Endothelial cell of umbilical vein (primary cell): Measurements from ENCODE around the gene RBM39. TPM values are rescaled to one million over a fixed set of nuclear protein-coding genes. Genes with fewer than 3 reads are reported as not detected.

Source experiments
- BruUV-seq: library from RNA; stranded (reverse); fragments of 400-500 nt; replicated peaks from 2 replicates; lab custom pipeline; 2021; lab: Mats Ljungman, UMichigan
- CTCF ChIA-PET: fragments of 300-600, 350-600 bp; sonication (Branson Sonifier 250); formaldehyde crosslinking; loops from one replicate; lab custom pipeline; 2021; ENCODE audit warnings: antibody characterized with exemption, inconsistent platforms; lab: Charles Lee
- POLR2A ChIA-PET: fragments of 300-600, 350-600 bp; sonication (Branson Sonifier 250); formaldehyde crosslinking; loops from one replicate; lab custom pipeline; 2021; ENCODE audit warnings: antibody characterized with exemption, inconsistent platforms; lab: Charles Lee
- DNase-seq: peaks from one replicate; pipeline ENCODE4 v3.0.0-alpha.2; 2011; ENCODE audit warnings: low read depth, low spot score
- FAIRE-seq: peaks from 2 replicates; lab custom pipeline; 2011; peaks lifted over from hg19 to GRCh38; lab: Jason Lieb, UNC
- H2AFZ ChIP-seq: 2 replicates; pipeline ENCODE4 v1.6.0; 2012; ENCODE audit warnings: low read depth, low read length, control low read depth, inconsistent platforms
- H3K27ac ChIP-seq: 2 replicates; pipeline ENCODE4 v1.5.1; 2011; ENCODE audit warnings: low read depth, mild to moderate bottlenecking, control low read depth, low read length, moderate library complexity; ENCODE audit not compliant: insufficient read depth
- H3K27me3 ChIP-seq, 2 experiments: 2 replicates each; pipeline versions ENCODE4 v1.6.0 to v1.6.1; 2011; ENCODE audit warnings: low read length in 2 of 2, mixed read lengths in 1 of 2; ENCODE audit not compliant: control insufficient read depth in 2 of 2, insufficient read depth in 2 of 2
- H3K36me3 ChIP-seq, 2 experiments: 2 replicates in 1 of 2; 3 replicates in 1 of 2; pipeline ENCODE4 v1.5.1; 2011; ENCODE audit warnings: low read length in 2 of 2, mild to moderate bottlenecking in 1 of 2, moderate library complexity in 1 of 2; ENCODE audit not compliant: control insufficient read depth in 2 of 2, insufficient read depth in 2 of 2; ENCODE audit errors: extremely low read depth in 1 of 2
- H3K4me1 ChIP-seq: 3 replicates; pipeline ENCODE4 v1.5.1; 2011; ENCODE audit warnings: mild to moderate bottlenecking, low read length; ENCODE audit not compliant: control insufficient read depth, insufficient read depth; ENCODE audit errors: extremely low read depth
- H3K4me2 ChIP-seq: 2 replicates; pipeline ENCODE4 v1.6.1; 2011; ENCODE audit warnings: low read length, control low read depth, mixed read lengths; ENCODE audit not compliant: insufficient read depth
- H3K4me3 ChIP-seq, 3 experiments: fragments of 200-600 bp in 1 of 3; sonication (generic), shearing (Covaris generic) in 1 of 3; replicated peaks in 1 of 3; 2 replicates each; pipeline ENCODE4 v1.5.1; 2011 to 2016; ENCODE audit warnings: control low read depth in 3 of 3, low read length in 3 of 3, mild to moderate bottlenecking in 2 of 3, inconsistent platforms in 1 of 3, low read depth in 1 of 3, moderate library complexity in 1 of 3; ENCODE audit not compliant: insufficient read depth in 1 of 3
- H3K79me2 ChIP-seq: 2 replicates; pipeline ENCODE4 v1.6.0; 2012; ENCODE audit warnings: low read length, inconsistent platforms; ENCODE audit not compliant: control insufficient read depth, insufficient read depth
- H3K9ac ChIP-seq: replicated peaks from 2 replicates; pipeline ENCODE3; 2011; ENCODE audit warnings: low read length, control low read depth; ENCODE audit not compliant: insufficient read depth; ENCODE audit errors: extremely low read depth
- H3K9me1 ChIP-seq: replicated peaks from 3 replicates; pipeline ENCODE4 v1.6.0; 2011; ENCODE audit warnings: mild to moderate bottlenecking, low read length; ENCODE audit not compliant: control insufficient read depth, insufficient read depth; ENCODE audit errors: extremely low read depth
- H3K9me3 ChIP-seq: replicated peaks from 2 replicates; pipeline ENCODE4 v1.5.1; 2012; ENCODE audit warnings: low read length, inconsistent platforms; ENCODE audit not compliant: control insufficient read depth, insufficient read depth
- H4K20me1 ChIP-seq: replicated peaks from 2 replicates; pipeline ENCODE3; 2011; ENCODE audit warnings: mild to moderate bottlenecking, low read length; ENCODE audit not compliant: control insufficient read depth, insufficient read depth; ENCODE audit errors: extremely low read depth
- CTCF ChIP-seq, 2 donors: IDR thresholded peaks; 1 replicate in 1 of 2; 2 replicates in 1 of 2; pipeline ENCODE4 v1.5.1; 2011; ENCODE audit warnings: low read length in 2 of 2, mild to moderate bottlenecking in 2 of 2, moderate library complexity in 2 of 2, control low read depth in 1 of 2, inconsistent platforms in 1 of 2, low read depth in 1 of 2; ENCODE audit not compliant: insufficient read depth in 1 of 2; ENCODE audit errors: extremely low read depth in 1 of 2
- EZH2 ChIP-seq: IDR thresholded peaks from 2 replicates; pipeline ENCODE4 v1.6.1; 2012; ENCODE audit warnings: borderline replicate concordance, low read depth, mild to moderate bottlenecking, moderate library complexity, low read length, inconsistent platforms; ENCODE audit not compliant: severe bottlenecking
- FOS ChIP-seq: IDR thresholded peaks from 2 replicates; pipeline ENCODE4 v1.6.1; 2011; ENCODE audit warnings: mild to moderate bottlenecking, low read length, moderate library complexity, borderline replicate concordance; ENCODE audit not compliant: insufficient read depth
- GATA2 ChIP-seq: IDR thresholded peaks from 2 replicates; pipeline ENCODE4 v1.7.0; 2011; ENCODE audit warnings: low read depth, mild to moderate bottlenecking, moderate library complexity, mixed read lengths, low read length; ENCODE audit not compliant: insufficient read length, insufficient read depth
- JUN ChIP-seq: IDR thresholded peaks from 2 replicates; pipeline ENCODE4 v1.6.1; 2011; ENCODE audit warnings: borderline replicate concordance, low read depth; ENCODE audit not compliant: insufficient read length, insufficient read depth
- MAX ChIP-seq: IDR thresholded peaks from 2 replicates; pipeline ENCODE4 v1.6.1; 2011; ENCODE audit not compliant: insufficient read depth, insufficient read length
- MYC ChIP-seq: IDR thresholded peaks from one replicate; pipeline ENCODE4 v1.6.1; 2011; ENCODE audit warnings: mild to moderate bottlenecking, low read depth, low read length
- POLR2A ChIP-seq: IDR thresholded peaks from 2 replicates; pipeline ENCODE4 v1.6.1; 2012; ENCODE audit warnings: low read depth, mild to moderate bottlenecking, control low read depth, low read length
- POLR2AphosphoS5 ChIP-seq: IDR thresholded peaks from 2 replicates; pipeline ENCODE4 v1.6.1; 2012; ENCODE audit warnings: low read depth, mild to moderate bottlenecking, control low read depth, low read length, moderate library complexity; ENCODE audit not compliant: insufficient read depth
- dilution Hi-C: fragments of 300-500 bp; cut with MboI; formaldehyde crosslinking; loops from one replicate; pipeline ENCODE4 v1.15.0; 2019; ENCODE audit warnings: low sequenced_read_pairs; ENCODE audit not compliant: extremely low pct_ligation_motif_present
- intact Hi-C: fragments of 100-400 bp; cut with micrococcal nuclease; formaldehyde crosslinking; loops from one replicate; pipeline ENCODE4 v1.10.0; 2022
- polyA plus RNA-seq, 4 experiments: library from polyadenylated mRNA; depleted of rRNA in 3 of 4; stranded (reverse) in 3 of 4; unstranded in 1 of 4; fragments of >200 nt; gene quantifications; 2 replicates each; pipeline versions ENCODE4 v1.2.1 to v1.2.3, GENCODE V29; 2011 to 2012; ENCODE audit warnings: missing spikeins in 1 of 4
- total RNA-seq: library from RNA; stranded (reverse); gene quantifications from 2 replicates; pipeline ENCODE4 v1.2.3, GENCODE V29; 2021

The RBM39 gene
- total and polyA plus RNA-seq, 2 donors (not counting 3 experiments of a cell fraction or from before 2014, with no cell fraction given), result 106 to 309 TPM

- no peaks in the 10 kb centered on the region for H3K27me3 ChIP-seq
- H3K9me3 ChIP-seq, result no peaks in the 10 kb centered on the region
- TF ChIP-seq POLR2AphosphoS5 (no peak), MAX (no peak), JUN (no peak), MYC (no peak), FOS (no peak), EZH2 (no peak), POLR2A (no peak), GATA2 (no peak), CTCF (IDR thresholded peaks at IDR 0.05; ENCODE audit: extremely low read depth in 1 of 2, insufficient read depth in 1 of 2, low read depth in 1 of 2, low read length in 2 of 2) (no peak)
- H4K20me1 ChIP-seq, result no peaks in the 10 kb centered on the region
- H3K79me2 ChIP-seq, result peaks cover 68% of the 10 kb centered on the region
- dilution Hi-C loops (no loop called here), intact Hi-C loops (loop anchor here (5.0 kb wide), 1 partner anchor 42 kb away; no protein-coding TSS in a partner anchor)
- ChIA-PET CTCF (no interaction called here), POLR2A (interaction anchor here (1.3 kb wide), 1 partner anchor 32 kb away, joined by 3 read pairs; the partner anchor contains the start of gene RBM39)
- no peak overlapping the region for H3K4me2 ChIP-seq
- H3K9ac ChIP-seq, result no peak overlapping the region
- H2AFZ ChIP-seq, result no peak overlapping the region
- DNase-seq (no peak), FAIRE-seq (no peak)
- peaks cover 0 to 2% of the 10 kb centered on the region in 2 experiments for H3K36me3 ChIP-seq
- peaks cover 19% of the 10 kb centered on the region for H3K4me1 ChIP-seq
- H3K4me3 ChIP-seq, result no peak overlapping the region
- H3K9me1 ChIP-seq, result no peaks in the 10 kb centered on the region
- no TSS peak for BruUV-seq
- no peak overlapping the region for H3K27ac ChIP-seq
These were observed 32.3 kb upstream of the RBM39 start for GRCh38 chr20:35774391-35774790.
